H1 (cell line): ENCODE data around the gene NID1. TPM values are rescaled to one million over a fixed set of nuclear protein-coding genes. Genes with fewer than 3 reads are reported as not detected.

Experiments
- CTCF ChIA-PET: fragments of 300-600 bp; sonication (Branson Sonifier 250); formaldehyde crosslinking; loops from one replicate; lab custom pipeline; 2021; ENCODE audit not compliant: partially characterized antibody; lab: Charles Lee
- POLR2A ChIA-PET: fragments of 300-600 bp; sonication (Branson Sonifier 250); formaldehyde crosslinking; loops from one replicate; lab custom pipeline; 2021; ENCODE audit warnings: inconsistent platforms; ENCODE audit not compliant: partially characterized antibody; lab: Charles Lee
- DNase-seq, 2 experiments: peaks; one replicate each; pipeline versions ENCODE4 v3.0.0 to v3.0.0-alpha.2; 2010 to 2022; ENCODE audit warnings: low spot score in 2 of 2, low read depth in 1 of 2, mixed read lengths in 1 of 2
- FAIRE-seq: peaks from 2 replicates; lab custom pipeline; 2011; peaks lifted over from hg19 to GRCh38; lab: Jason Lieb, UNC
- H2AFZ ChIP-seq: 2 replicates; pipeline ENCODE4 v1.8.1; 2012; ENCODE audit warnings: low read length, inconsistent platforms
- H2AK5ac ChIP-seq: 2 replicates; pipeline ENCODE4 v1.6.1; 2013; ENCODE audit warnings: low read depth, low read length
- H2BK120ac ChIP-seq: replicated peaks from 2 replicates; pipeline ENCODE3; 2013; ENCODE audit warnings: low read depth, low read length, inconsistent platforms
- H2BK12ac ChIP-seq: 2 replicates; pipeline ENCODE4 v1.6.1; 2013; ENCODE audit warnings: low read depth, low read length
- H2BK15ac ChIP-seq: 2 replicates; pipeline ENCODE4 v1.6.1; 2013; ENCODE audit warnings: low read length
- H2BK20ac ChIP-seq: 2 replicates; pipeline ENCODE4 v1.6.1; 2013; ENCODE audit warnings: low read length
- H2BK5ac ChIP-seq: 2 replicates; pipeline ENCODE4 v1.6.1; 2013; ENCODE audit warnings: low read depth, low read length
- H3K14ac ChIP-seq: 2 replicates; pipeline ENCODE4 v1.6.1; 2013; ENCODE audit warnings: inconsistent platforms; ENCODE audit not compliant: insufficient read length
- H3K18ac ChIP-seq: 2 replicates; pipeline ENCODE4 v1.6.1; 2013; ENCODE audit warnings: low read length; ENCODE audit errors: extremely low read depth
- H3K23ac ChIP-seq: 2 replicates; pipeline ENCODE4 v1.6.1; 2013; ENCODE audit warnings: inconsistent platforms; ENCODE audit not compliant: insufficient read length
- H3K23me2 ChIP-seq: 2 replicates; pipeline ENCODE4 v1.6.1; 2013; ENCODE audit warnings: low read depth, low read length
- H3K27ac ChIP-seq: 2 replicates; pipeline ENCODE4 v1.6.1; 2011; ENCODE audit warnings: low read depth, low read length, inconsistent platforms
- H3K27me3 ChIP-seq, 4 experiments: replicated peaks in 1 of 4; 1 replicate in 1 of 4; 2 replicates in 3 of 4; pipeline versions ENCODE4 v1.6.1 to v1.8.1; 2011 to 2013; ENCODE audit warnings: low read length in 3 of 4, mild to moderate bottlenecking in 3 of 4, inconsistent platforms in 2 of 4, mixed read lengths in 2 of 4, moderate library complexity in 1 of 4; ENCODE audit not compliant: control insufficient read depth in 3 of 4, insufficient read depth in 3 of 4; ENCODE audit errors: extremely low read depth in 1 of 4
- H3K36me3 ChIP-seq, 4 experiments: 2 replicates each; pipeline versions ENCODE4 v1.6.1 to v1.8.1; 2011 to 2013; ENCODE audit warnings: mild to moderate bottlenecking in 4 of 4, low read length in 3 of 4, moderate library complexity in 2 of 4, control low read depth in 1 of 4, inconsistent platforms in 1 of 4; ENCODE audit not compliant: insufficient read depth in 4 of 4, control insufficient read depth in 2 of 4
- H3K4ac ChIP-seq: replicated peaks from 2 replicates; pipeline ENCODE3; 2013; ENCODE audit warnings: low read length, low read depth, mixed read lengths, inconsistent platforms; ENCODE audit not compliant: insufficient read length
- H3K4me1 ChIP-seq, 4 experiments: replicated peaks in 1 of 4; 1 replicate in 1 of 4; 2 replicates in 3 of 4; pipeline versions ENCODE4 v1.6.1 to v1.8.1; 2011 to 2013; ENCODE audit warnings: low read length in 3 of 4, inconsistent platforms in 2 of 4, mixed read lengths in 1 of 4; ENCODE audit not compliant: insufficient read depth in 4 of 4, control insufficient read depth in 3 of 4
- H3K4me2 ChIP-seq, 2 experiments: 2 replicates each; pipeline versions ENCODE4 v1.6.1 to v1.8.1; 2011 to 2013; ENCODE audit warnings: low read depth in 2 of 2, low read length in 2 of 2, control low read depth in 1 of 2, inconsistent platforms in 1 of 2, mild to moderate bottlenecking in 1 of 2; ENCODE audit not compliant: insufficient read depth in 1 of 2
- H3K4me3 ChIP-seq, 4 experiments: fragments of 200-600, 300-600 bp in 1 of 4; sonication (generic), shearing (Covaris generic), sonication (Bioruptor Twin) in 1 of 4; 2 replicates each; pipeline versions ENCODE4 v1.5.1 to v1.8.1; 2011 to 2016; ENCODE audit warnings: low read length in 4 of 4, low read depth in 3 of 4, control low read depth in 2 of 4, inconsistent platforms in 2 of 4, mild to moderate bottlenecking in 2 of 4, mixed read lengths in 1 of 4, moderate library complexity in 1 of 4; ENCODE audit not compliant: insufficient read depth in 2 of 4; ENCODE audit errors: extremely low read depth in 1 of 4
- H3K56ac ChIP-seq: replicated peaks from 2 replicates; pipeline ENCODE3; 2013; ENCODE audit warnings: low read depth, mild to moderate bottlenecking, mixed read lengths, low read length, inconsistent platforms; ENCODE audit not compliant: insufficient read length
- H3K79me1 ChIP-seq: 2 replicates; pipeline ENCODE4 v1.6.1; 2013; ENCODE audit warnings: low read depth, low read length, control low read depth
- H3K79me2 ChIP-seq, 2 experiments: 2 replicates each; pipeline versions ENCODE4 v1.6.1 to v1.8.1; 2012 to 2013; ENCODE audit warnings: low read length in 2 of 2, mild to moderate bottlenecking in 2 of 2, inconsistent platforms in 1 of 2; ENCODE audit not compliant: insufficient read depth in 2 of 2, control insufficient read depth in 1 of 2
- H3K9ac ChIP-seq, 4 experiments: replicated peaks in 1 of 4; 1 replicate in 1 of 4; 2 replicates in 3 of 4; pipeline versions ENCODE4 v1.6.1 to v1.8.1; 2011 to 2013; ENCODE audit warnings: low read depth in 3 of 4, low read length in 3 of 4, control low read depth in 2 of 4, mild to moderate bottlenecking in 2 of 4, moderate library complexity in 2 of 4, inconsistent platforms in 1 of 4; ENCODE audit errors: extremely low read depth in 1 of 4
- H3K9me3 ChIP-seq, 2 experiments: 2 replicates each; pipeline versions ENCODE4 v1.6.1 to v1.8.1; 2012 to 2013; ENCODE audit warnings: mild to moderate bottlenecking in 2 of 2, moderate library complexity in 2 of 2, control low read depth in 1 of 2, inconsistent platforms in 1 of 2, low read depth in 1 of 2, low read length in 1 of 2, mixed read lengths in 1 of 2; ENCODE audit not compliant: insufficient read depth in 2 of 2
- H4K20me1 ChIP-seq, 2 experiments: replicated peaks in 1 of 2; 2 replicates each; pipeline versions ENCODE3 to v1.8.1; 2011 to 2013; ENCODE audit warnings: inconsistent platforms in 2 of 2, low read length in 2 of 2, mild to moderate bottlenecking in 1 of 2; ENCODE audit not compliant: insufficient read depth in 2 of 2, control insufficient read depth in 1 of 2
- H4K5ac ChIP-seq: 2 replicates; pipeline ENCODE4 v1.6.1; 2013; ENCODE audit warnings: low read length, low read depth, mixed read lengths, inconsistent platforms; ENCODE audit not compliant: insufficient read length
- H4K8ac ChIP-seq: 2 replicates; pipeline ENCODE4 v1.8.0; 2013; ENCODE audit warnings: mild to moderate bottlenecking, moderate library complexity, low read length, inconsistent platforms; ENCODE audit not compliant: insufficient read depth; ENCODE audit errors: extremely low read depth
- H4K91ac ChIP-seq: replicated peaks from 2 replicates; pipeline ENCODE3; 2013; ENCODE audit warnings: low read length, mixed read lengths, inconsistent platforms; ENCODE audit not compliant: insufficient read length
- CBX8 ChIP-seq: fragments of 300-800, 300-1000 bp; sonication (generic); IDR thresholded peaks from 2 replicates; pipeline ENCODE4 v1.7.1; 2016; ENCODE audit warnings: low read depth, low read length, borderline replicate concordance
- FOSL1 ChIP-seq: IDR thresholded peaks from 2 replicates; pipeline ENCODE4 v1.6.1; 2011; ENCODE audit warnings: mild to moderate bottlenecking, low read depth, low read length, moderate library complexity; ENCODE audit not compliant: insufficient read depth
- GTF2F1 ChIP-seq: IDR thresholded peaks from 2 replicates; pipeline ENCODE4 v1.6.1; 2012; ENCODE audit warnings: low read depth, low read length, improper control_type of control experiment, borderline replicate concordance
- JUND ChIP-seq: IDR thresholded peaks from 2 replicates; pipeline ENCODE4 v1.6.1; 2011; ENCODE audit warnings: mild to moderate bottlenecking, improper control_type of control experiment, low read length
- RNF2 ChIP-seq: fragments of 200-900, 300-1000 bp; sonication (generic); IDR thresholded peaks from 2 replicates; pipeline ENCODE4 v1.7.1; 2016; ENCODE audit warnings: borderline replicate concordance, low read depth, mild to moderate bottlenecking, antibody characterized with exemption, low read length; ENCODE audit not compliant: poor library complexity, severe bottlenecking; ENCODE audit errors: missing control alignments
- SIX5 ChIP-seq: IDR thresholded peaks from 2 replicates; pipeline ENCODE4 v1.6.1; 2011; ENCODE audit warnings: mild to moderate bottlenecking, low read depth, low read length
- WGBS, 2 experiments: shearing (Covaris generic) in 1 of 2; methylation state at CpG; one replicate each; pipeline versions ENCODE4 v1.1.6 to v1.1.7; 2013 to 2015; ENCODE audit warnings: low lambda C conversion rate in 2 of 2, mixed read lengths in 2 of 2, inconsistent platforms in 1 of 2, low coverage in 1 of 2, missing lambda C conversion rate in 1 of 2; ENCODE audit not compliant: insufficient replicate concordance in 2 of 2, insufficient coverage in 1 of 2, insufficient read length in 1 of 2; ENCODE audit errors: extremely low coverage in 1 of 2, missing lambda C conversion rate in 1 of 2; 5-methylcytosine and 5-hydroxymethylcytosine counted together
- polyA plus RNA-seq, 7 experiments: library from polyadenylated mRNA; depleted of rRNA in 3 of 7; stranded (reverse) in 5 of 7; unstranded in 2 of 7; fragments of >200 nt in 5 of 7; fragments of 200-250 nt in 2 of 7; gene quantifications; 1 replicate in 5 of 7; 2 replicates in 1 of 7; 4 replicates in 1 of 7; pipeline versions ENCODE4 v1.2.1 to v1.2.3, GENCODE V29; 2011 to 2013; ENCODE audit warnings: missing spikeins in 2 of 7, mixed read lengths in 2 of 7
- total RNA-seq: library from RNA; stranded (reverse); fragmentation: NEBNext Ultra II Directional; extraction: Animal tissue kit (Norgen Biotek cat#: 25700); gene quantifications from 2 replicates; pipeline ENCODE4 v1.2.1, GENCODE V29; 2021

The NID1 gene
- total and polyA plus RNA-seq, 2 of the 8 experiments (the other 6 are each of a cell fraction or from before 2014, with no cell fraction given) = 20.9 to 25.4 TPM

DNA sequence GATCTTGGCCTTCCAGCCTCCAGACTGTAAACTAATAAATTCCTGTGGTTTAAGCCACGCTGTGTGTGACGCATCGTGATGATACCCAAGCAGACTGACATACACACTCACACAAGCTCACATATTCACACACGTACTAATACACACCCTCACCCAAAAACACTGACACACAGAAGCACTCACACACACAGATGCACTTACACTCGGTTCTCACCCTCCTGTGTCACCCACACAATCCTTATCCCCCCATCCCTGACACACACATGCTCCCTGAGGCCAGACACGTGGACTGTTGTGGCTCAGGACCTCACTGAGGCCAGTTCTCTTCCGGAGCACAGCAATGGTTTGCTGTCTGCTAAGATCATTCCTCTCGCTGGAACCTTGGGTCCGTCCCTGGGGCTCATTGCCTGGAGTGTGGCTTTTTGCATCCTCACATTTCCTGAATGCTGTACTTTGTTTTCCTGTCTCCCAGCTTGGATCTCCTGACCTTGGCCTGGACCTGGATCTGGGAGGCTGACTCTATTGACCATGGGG, 121.2 kb downstream of the NID1 start:
- Histone ChIP-seq H3K79me1 (no peaks in the 10 kb centered on the region), H3K14ac (no peak overlapping the region), H4K91ac (no peak overlapping the region), H3K23ac (no peak overlapping the region), H3K4me2 (no peak overlapping the region), H3K36me3 (no peaks in the 10 kb centered on the region), H3K23me2 (peaks cover 2% of the 10 kb centered on the region; the same call in 1 of the 2 replicates), H4K8ac (no peak overlapping the region), H3K4ac (peak overlapping the region; percentile 57), H3K4me3 (no peak overlapping the region), H3K27ac (no peak overlapping the region), H4K5ac (no peak overlapping the region), H3K79me2 (no peaks in the 10 kb centered on the region), H2BK120ac (no peak overlapping the region), H2AK5ac (no peak overlapping the region), H2BK20ac (no peak overlapping the region), H2AFZ (no peak overlapping the region), H3K9ac (no peak overlapping the region), H2BK5ac (no peak overlapping the region), H2BK12ac (no peak overlapping the region), H3K4me1 (no peaks in the 10 kb centered on the region), H3K9me3 (no peaks in the 10 kb centered on the region), H3K56ac (no peak overlapping the region), H2BK15ac (no peak overlapping the region), H3K18ac (no peak overlapping the region), H3K27me3 (no peaks in the 10 kb centered on the region; a peak in 1 of 7 replicates), H4K20me1 (no peaks in the 10 kb centered on the region)
- ChIA-PET CTCF (interaction anchor here (0.6 to 6.7 kb wide), 5 partner anchors 20 to 98 kb away, joined by 3 to 35 read pairs (median 3); partner anchors contain the start of gene LYST), POLR2A (no interaction called here)
- no peak for FAIRE-seq
- TF ChIP-seq FOSL1 (no peak), SIX5 (no peak), RNF2 (no peak), GTF2F1 (no peak), JUND (no peak), CBX8 (no peak)
- WGBS, 2 experiments = 70% methylated on average over 9 of the region's 9 CpGs; no CpG with 5 or more reads in 1 of the 2 experiments
- DNase-seq = no peak
